DMS 273 (cell line): ENCODE measurements around the gene CBY1.

ENCODE experiments used
- DNase-seq: peaks from one replicate; lab custom pipeline; 2025; ENCODE audit not compliant: unreplicated experiment; lab: John Stamatoyannopoulos, UW

Gene CBY1

DNA sequence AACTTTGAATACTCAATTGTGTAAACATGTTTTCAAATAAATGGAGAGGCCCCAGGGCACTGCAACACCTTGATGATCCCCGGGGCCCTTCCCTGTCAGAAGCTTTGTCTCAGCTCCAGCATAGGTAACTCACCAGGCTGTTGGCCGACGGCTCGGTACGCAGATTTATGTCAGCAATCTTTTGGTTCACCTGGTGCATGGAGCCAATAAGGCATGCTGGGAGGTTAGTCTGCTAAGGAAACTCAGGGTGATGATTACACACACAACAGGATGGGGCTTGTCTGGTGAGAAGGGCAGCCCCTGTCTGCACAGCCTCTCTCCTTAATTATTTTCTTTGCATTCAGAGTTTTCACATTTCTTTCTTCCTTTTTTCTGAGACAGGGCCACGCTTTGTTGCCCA lies 11.0 kb upstream of the CBY1 start:
- DNase-seq, result no peak

GRCh38 chr22:38649841-38650522 lies 6.5 kb upstream of the CBY1 start:
- DNase-seq, result no peak

- DNase-seq, result no peak
Measured at GRCh38 chr22:38652859-38653258, 3.6 kb upstream of the CBY1 start.

DNA sequence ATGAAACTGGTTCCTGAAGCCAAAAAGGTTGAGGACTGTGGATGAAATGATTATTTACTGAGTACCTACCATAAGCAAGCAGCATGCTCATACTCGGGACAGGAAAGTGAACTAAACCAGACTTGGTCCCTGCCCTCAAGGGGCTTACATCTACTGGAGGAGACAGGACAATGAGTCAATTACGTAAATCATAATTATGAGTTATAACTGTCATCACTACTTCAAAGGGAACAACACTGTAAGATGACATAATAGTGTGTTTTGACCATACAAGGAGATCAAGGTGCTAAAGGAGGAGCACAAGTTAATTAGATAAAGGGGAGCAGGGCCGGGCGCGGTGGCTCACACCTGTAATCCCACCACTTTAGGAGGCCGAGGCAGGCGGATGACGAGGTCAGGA lies 2.7 kb upstream of the CBY1 start:
- no peak for DNase-seq

DNA sequence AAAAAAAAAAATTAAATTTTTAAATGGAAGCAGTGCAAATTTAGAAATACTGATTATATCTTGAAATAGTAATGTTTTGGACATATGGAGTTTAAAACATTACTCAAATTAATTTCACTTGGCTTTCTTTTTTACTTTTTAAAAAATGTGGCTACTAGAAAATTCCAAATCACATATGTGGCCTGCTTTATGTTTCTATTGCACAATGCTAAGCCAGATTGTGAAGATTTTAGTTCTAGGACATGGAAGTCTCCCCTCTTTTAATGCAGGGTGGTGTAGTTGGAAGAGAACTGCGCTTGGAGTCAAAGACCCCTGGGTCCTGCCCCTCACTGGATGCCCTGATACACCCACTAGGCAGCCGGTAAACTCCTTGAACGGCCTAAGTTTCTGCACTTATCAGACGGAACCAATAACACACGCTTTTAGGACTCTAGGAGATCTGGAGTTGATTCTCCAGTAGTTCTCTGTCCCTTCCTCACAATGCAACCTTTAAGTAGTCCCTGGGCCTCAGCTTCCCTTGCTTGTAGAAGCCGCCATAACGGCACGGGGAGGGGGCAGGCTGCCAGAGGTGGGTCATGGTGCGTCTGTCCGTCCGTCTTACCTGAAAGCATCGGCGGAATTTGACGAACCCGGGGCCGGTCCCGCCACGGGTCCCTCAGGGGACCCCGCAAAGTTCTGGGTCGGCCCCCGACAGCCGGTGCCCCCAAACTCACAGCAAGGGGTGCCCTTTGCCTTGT lies 751 bp upstream of the CBY1 start:
- DNase-seq, result peak; percentile 41

DNA sequence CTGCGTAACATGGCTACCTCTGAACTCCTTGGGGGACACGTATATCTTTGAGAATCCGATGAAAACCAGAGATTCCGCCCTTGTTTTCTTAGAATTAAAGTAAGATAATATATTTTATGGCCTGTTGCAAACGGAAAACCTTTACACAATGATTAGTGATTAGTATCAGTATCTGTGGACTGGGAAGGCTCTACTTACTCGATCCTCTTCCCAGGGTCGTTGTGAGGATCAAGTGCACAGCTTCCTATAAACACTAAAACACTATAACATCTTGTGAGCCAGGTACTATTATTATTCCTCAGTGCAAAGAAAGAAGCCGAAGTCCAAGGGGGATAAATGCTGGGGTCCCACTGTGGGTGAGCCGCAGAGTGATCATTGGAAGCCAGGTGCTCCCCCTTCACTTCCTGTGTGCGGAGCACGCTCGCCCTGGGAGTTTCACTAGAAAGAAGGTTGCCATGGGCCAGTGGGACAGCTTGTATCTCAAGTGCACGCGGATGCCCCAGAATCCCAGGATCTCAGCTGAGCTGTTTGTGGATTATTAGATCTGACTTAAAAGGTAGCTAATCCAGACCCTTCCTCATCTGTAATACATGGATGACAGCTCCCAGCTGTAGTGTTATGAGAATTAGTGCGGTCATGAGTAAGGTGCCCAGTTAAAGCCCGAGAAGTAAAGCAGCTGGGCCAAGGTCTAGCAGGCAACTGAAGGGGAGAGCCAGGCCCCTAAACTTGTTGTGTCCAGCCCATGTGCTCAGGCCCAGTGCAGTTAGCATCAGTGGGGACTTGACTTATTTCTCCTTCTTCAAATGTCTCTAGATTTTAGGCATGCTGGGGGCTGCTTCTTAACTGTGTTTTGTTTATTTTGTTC lies 839 bp downstream of the CBY1 start:
- DNase-seq, result peak; percentile 61

GRCh38 chr22:38674888-38675287 lies 18.4 kb downstream of the CBY1 start:
- no peak for DNase-seq

DNA sequence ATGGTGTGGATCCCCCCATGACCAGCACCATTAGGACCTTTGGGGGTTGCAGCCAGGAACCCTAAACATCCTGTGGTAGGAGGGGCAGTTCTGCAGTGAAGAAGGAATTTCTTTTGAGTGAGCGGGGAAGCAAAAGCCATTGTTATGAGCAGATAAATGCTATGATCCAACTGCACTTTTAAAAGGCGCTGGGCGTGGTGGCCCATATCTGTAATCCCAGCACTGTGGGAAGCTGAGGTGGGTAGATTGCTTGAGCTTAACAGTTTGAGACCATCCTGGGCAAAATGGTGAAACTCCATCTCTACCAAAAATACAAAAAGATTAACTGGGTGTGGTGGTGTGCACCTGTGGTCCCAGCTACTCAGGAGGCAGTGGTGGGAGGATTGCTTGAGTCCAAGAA lies 19.4 kb downstream of the CBY1 start:
- no peak for DNase-seq

DNA sequence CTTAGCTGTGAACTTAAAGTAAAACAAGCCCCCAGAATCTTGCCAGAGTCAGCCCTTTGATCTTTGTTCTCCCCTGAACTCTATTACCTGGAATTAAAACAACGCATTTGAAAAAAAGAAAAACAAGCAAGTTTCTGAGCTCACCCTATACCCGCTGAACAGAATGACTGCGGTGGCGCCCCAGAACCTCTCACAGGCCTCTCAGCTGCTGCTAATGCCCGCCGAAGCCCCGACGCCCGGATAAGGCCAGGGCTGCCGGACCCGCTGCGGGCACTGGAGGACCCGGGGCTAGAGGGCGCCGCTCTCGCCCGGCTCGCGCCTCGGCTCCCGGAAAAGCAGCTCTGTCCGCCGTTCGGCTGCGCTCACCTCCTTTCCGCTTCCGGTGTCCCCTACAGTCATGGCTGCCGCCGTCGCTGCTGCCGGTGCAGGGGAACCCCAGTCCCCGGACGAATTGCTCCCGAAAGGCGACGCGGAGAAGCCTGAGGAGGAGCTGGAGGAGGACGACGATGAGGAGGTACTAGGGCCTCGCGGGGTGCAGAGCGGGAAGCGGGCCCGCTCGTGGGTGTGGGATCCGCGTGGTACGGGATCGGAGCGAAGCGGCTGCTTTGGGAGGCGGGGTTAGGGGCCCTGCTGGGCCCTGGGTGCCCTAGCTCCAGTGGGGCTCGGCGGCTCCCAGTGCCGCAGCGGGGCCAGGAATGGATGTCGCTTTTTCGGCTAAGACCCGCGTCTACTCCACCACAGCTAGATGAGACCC lies 25.3 kb downstream of the CBY1 start, which contains the start of gene TOMM22:
Gene TOMM22, plus strand, starts transcription at position 376 of the 754 bp plus-strand sequence. Its CDS starts 22 bp downstream, at position 398.
- peak; percentile 90 for DNase-seq

- no peak for DNase-seq
Measured at GRCh38 chr22:38684895-38685294, 28.5 kb downstream of the CBY1 start.

DNA sequence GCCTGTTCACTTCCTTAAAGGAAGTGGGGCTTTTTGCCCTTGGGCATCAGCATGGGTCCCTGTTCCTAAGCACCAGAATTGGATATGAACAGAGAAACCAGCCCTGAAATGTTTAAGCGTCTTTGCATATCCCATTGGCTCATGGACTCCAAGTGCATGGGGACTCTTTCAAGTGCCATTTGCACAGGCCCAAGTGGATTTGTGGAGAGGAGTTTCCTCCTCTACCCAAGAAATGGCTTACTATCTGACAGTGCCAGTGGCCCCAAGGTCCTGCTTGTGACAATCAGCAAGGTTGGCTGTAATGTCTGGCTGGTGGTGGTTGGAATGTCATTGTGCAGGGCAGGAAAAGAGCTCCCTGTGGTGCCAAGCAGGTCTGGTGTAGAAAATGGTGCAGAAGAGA lies 29.3 kb downstream of the CBY1 start:
- no peak for DNase-seq

DNA sequence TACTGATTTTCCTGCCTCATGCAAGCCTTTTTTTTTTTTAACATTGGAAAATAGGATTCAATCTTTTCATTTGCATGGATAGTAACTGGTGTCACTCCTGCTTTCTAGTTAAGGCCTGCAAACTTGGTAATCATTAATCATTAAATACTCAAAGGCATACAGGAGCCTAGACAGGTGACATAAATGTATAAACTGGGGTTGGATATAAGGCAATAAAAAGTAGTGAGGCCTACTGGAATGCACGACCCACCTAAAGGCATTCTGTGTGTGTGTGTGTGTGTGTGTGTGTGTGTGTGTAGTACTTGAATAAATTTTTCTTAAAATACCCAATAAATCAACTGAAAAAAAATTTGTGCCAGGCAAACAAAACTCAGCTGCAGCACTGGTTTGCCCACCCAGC lies 33.2 kb downstream of the CBY1 start:
- DNase-seq, result no peak

- DNase-seq, result no peak
Measured at GRCh38 chr22:38694049-38694448, 37.6 kb downstream of the CBY1 start.

DNA sequence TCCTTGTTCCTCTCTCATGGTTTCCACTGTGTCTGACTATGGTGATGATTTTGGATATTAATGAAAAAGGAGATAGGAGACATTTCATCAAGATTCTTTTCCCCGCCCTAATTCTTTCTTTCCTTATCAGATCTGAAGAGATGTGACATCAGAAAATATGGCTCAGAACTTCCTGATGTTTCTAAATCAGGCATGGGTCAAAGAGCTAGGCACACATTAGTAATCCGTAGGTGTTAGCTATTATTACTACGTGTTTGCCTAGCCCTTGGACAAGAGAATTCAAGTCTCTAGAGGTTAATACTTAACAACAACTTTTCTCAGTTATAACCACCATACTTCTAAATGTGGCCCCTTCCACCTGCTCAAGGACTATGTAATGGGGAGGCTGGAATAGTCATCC lies 38.5 kb downstream of the CBY1 start:
- no peak for DNase-seq

GRCh38 chr22:38696606-38697424 lies 40.4 kb downstream of the CBY1 start:
- DNase-seq, result no peak

DNA sequence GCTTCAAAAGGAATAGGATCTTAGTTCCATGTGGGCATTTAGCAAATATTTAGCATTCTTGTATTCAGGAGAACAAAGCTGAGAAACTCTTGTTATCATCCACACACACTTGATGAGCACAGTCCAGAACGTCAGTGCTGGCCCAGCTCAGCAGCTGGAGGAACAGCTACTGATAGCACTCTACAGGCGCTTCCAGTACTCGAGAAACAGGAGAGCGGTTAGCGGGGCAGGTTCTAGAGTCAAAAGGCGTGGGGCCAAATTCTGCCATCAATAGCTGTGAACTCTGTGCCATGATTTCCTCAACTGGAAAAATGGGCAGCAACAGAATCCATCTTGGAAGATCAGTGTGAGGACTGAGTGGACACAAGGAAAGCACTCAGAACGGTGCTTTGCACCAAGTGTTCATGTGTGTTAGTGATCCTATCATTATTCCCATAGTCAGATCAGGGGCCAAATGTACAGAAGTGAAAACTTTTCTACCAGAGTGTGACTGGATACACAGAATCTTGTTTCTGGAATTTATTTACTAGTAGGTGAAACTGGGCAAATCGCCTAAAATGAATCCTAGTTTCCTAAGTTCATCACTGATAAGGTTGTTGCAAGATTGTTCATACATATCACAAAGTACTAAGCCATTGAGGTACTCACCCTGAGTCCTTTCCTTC lies 41.1 kb downstream of the CBY1 start:
- peak; percentile 26 for DNase-seq

DNA sequence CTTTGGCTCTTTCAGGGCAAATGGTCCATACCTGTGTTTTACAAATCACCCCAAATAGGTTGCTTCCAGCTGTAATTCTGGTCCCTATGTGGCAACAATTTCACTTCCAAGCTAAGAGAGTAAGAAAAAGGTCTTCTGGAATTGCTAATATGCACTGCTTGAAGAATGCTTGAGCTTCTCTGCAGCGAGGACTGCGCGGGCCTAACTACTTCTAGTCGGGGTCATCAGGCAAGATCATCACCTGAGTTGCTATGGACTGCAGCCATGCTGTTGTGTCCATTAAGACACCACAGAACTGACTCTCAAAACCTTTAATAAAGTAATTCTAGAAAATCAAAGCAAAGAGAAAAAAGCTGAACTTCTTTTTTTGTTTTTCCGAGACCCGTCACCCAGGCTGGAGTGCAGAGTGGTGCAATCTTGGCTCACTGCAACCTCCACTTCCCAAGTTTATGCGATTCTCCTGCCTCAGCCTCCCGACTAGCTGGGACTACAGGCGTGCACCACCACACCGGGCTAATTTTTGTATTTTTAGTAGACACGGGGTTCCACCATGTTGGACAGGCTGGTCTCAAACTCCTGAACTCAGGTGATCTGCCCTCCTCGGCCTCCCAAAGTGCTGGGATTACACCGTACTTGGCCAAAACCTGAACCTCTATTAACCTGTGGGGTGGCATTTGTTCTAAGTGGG lies 42.1 kb downstream of the CBY1 start:
- DNase-seq, result no peak

DNA sequence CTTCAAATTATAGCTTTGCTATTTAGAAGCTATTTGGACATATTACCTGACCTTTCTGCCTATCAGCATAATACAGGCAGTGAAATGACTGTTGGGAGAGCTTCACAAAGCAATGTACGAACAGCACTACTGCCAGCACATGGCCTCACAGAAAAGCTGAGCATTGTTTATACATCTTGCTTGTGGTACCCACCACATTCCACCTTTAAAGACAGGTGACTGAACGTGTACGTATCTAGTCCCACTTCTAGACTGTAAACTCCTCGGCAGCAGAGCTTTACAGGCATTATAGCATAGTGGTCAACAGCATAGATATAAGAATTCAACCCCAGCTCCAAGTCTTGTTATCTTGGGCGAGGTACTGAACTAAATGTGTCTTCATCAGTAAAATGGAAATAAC lies 42.7 kb downstream of the CBY1 start:
- DNase-seq, result no peak

DNA sequence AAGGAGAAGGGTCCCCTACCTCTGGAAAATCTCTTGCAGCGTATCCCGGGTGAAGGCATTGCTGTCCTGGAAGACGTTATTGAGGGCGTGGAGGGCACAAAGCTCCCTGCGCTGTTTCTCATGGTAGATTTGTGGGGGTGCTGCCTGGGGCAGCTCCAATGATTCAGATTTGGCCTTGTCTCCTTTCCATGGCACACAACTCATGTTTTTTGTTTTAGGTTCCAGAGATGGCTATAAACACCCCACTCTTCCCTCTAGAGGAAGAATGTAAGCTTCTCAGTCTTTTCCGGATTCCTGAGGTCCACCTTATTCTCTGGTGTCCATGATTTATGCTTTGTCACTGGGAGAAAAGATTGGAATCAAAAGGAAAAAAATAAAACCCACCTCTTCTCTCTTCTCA lies 43.3 kb downstream of the CBY1 start:
- no peak for DNase-seq
